Measurements from ENCODE around the gene PPP1R12C. TPM values are rescaled to one million over a fixed set of nuclear protein-coding genes. Genes with fewer than 3 reads are reported as not detected.
A peak's percentile ranks its signal among the peaks of the same experiment; 100 is the strongest.

The PPP1R12C gene
- total RNA-seq, 1 experiment from 2014 or later: 227 TPM

- no peak for DNase-seq (ENCODE audit: low spot score)
Observed at GRCh38 chr19:55091126-55091910, 26.1 kb downstream of the PPP1R12C start.

GRCh38 chr19:55090564-55090963 lies 26.9 kb downstream of the PPP1R12C start:
- no peak for DNase-seq (ENCODE audit: low spot score)

- no peak for DNase-seq (ENCODE audit: low spot score)
Observed at GRCh38 chr19:55089342-55089944, 28.0 kb downstream of the PPP1R12C start.

- DNase-seq (ENCODE audit: low spot score): peak; percentile 97
Observed at GRCh38 chr19:55088543-55089341, 28.7 kb downstream of the PPP1R12C start.

GRCh38 chr19:55088021-55088451 lies 29.4 kb downstream of the PPP1R12C start:
- DNase-seq (ENCODE audit: low spot score): no peak

GRCh38 chr19:55087542-55087901 lies 29.9 kb downstream of the PPP1R12C start:
- DNase-seq (ENCODE audit: low spot score): no peak

GRCh38 chr19:55086730-55087541 lies 30.5 kb downstream of the PPP1R12C start:
- no peak for DNase-seq (ENCODE audit: low spot score)

GRCh38 chr19:55085923-55086715 lies 31.3 kb downstream of the PPP1R12C start:
- no peak for DNase-seq (ENCODE audit: low spot score)

GRCh38 chr19:55084416-55084815 lies 33.0 kb downstream of the PPP1R12C start:
- no peak for DNase-seq (ENCODE audit: low spot score)

- DNase-seq (ENCODE audit: low spot score): no peak
Observed at GRCh38 chr19:55083004-55083850, 34.2 kb downstream of the PPP1R12C start.

GRCh38 chr19:55082020-55082851 lies 35.2 kb downstream of the PPP1R12C start:
- peak; percentile 58 for DNase-seq (ENCODE audit: low spot score)

- no peak for DNase-seq (ENCODE audit: low spot score)
Observed at GRCh38 chr19:55081770-55082019, 35.7 kb downstream of the PPP1R12C start.

- DNase-seq (ENCODE audit: low spot score): peak; percentile 77
Observed at GRCh38 chr19:55080968-55081769, 36.3 kb downstream of the PPP1R12C start.

GRCh38 chr19:55080121-55080967 lies 37.1 kb downstream of the PPP1R12C start:
- peak; percentile 96 for DNase-seq (ENCODE audit: low spot score)

GRCh38 chr19:55079400-55080038 lies 37.9 kb downstream of the PPP1R12C start:
- no peak for DNase-seq (ENCODE audit: low spot score)

GRCh38 chr19:55078996-55079395 lies 38.4 kb downstream of the PPP1R12C start:
- DNase-seq (ENCODE audit: low spot score): no peak

- DNase-seq (ENCODE audit: low spot score): no peak
Observed at GRCh38 chr19:55077106-55077505, 40.3 kb downstream of the PPP1R12C start.
